Uterus (tissue), 2 donors: ENCODE measurements around the gene HAGH.

ENCODE experiments used
- CTCF ChIP-seq, 4 experiments: fragments of 200-600 bp in 2 of 4; fragments of 450-650 bp in 2 of 4; sonication (generic) in 2 of 4; IDR thresholded peaks; one replicate each; pipeline ENCODE4 v1.5.1; 2016 to 2019; ENCODE audit warnings: antibody characterized with exemption in 4 of 4, mild to moderate bottlenecking in 2 of 4, moderate library complexity in 1 of 4
- POLR2A ChIP-seq, 2 donors: fragments of 450-650 bp; IDR thresholded peaks; one replicate each; pipeline ENCODE4 v1.6.1; 2016; ENCODE audit warnings: antibody characterized with exemption in 2 of 2, mild to moderate bottlenecking in 1 of 2, moderate library complexity in 1 of 2

GRCh38 chr16:1771188-1771863 is 55.3 kb downstream of the HAGH start, which contains the start of gene NME3:
- TF ChIP-seq CTCF (IDR thresholded peaks at IDR 0.05) (no peak), POLR2A (IDR thresholded peaks at IDR 0.05) (no peak)
